ENCODE data around the gene TMEM156. TPM values are rescaled to one million over a fixed set of nuclear protein-coding genes. Genes with fewer than 3 reads are reported as not detected.

Gene TMEM156
- total and polyA plus RNA-seq, 10 of the 15 experiments (the other 5 are each of a cell fraction or from before 2014, with no cell fraction given) = 20.8 to 48.3 (median 32.7) TPM

GRCh38 chr4:39044364-39044955 lies 12.3 kb upstream of the TMEM156 start (continued):
- no peak for TF ChIP-seq CBX5 (IDR thresholded peaks at IDR 0.05; ENCODE audit: low read depth)
- TF ChIP-seq TCF7 (IDR thresholded peaks at IDR 0.05; ENCODE audit: borderline replicate concordance) = no peak
- TF ChIP-seq IRF4 (IDR thresholded peaks at IDR 0.05; ENCODE audit: low read depth, low read length) = no peak
- TF ChIP-seq NR2F1 (conservative IDR thresholded peaks at IDR 0.05) = no peak
- TF ChIP-seq BRCA1 (IDR thresholded peaks at IDR 0.05; ENCODE audit: low read depth, low read length) = no peak
- TF ChIP-seq ZBTB4 (CRISPR knock-in tag; IDR thresholded peaks at IDR 0.05) = no peak
- TF ChIP-seq BACH1 (IDR thresholded peaks at IDR 0.05; ENCODE audit: borderline replicate concordance) = no peak; the same call in 1 of the 2 replicates
- peak in 1 of 2 experiments; percentile 52; a peak in 1 of 4 replicates for TF ChIP-seq EP300 (IDR thresholded peaks at IDR 0.05; ENCODE audit: borderline replicate concordance in 1 of 2, control insufficient read depth in 1 of 2, low read depth in 2 of 2, low read length in 2 of 2)
- no peak for TF ChIP-seq TCF12 (IDR thresholded peaks at IDR 0.05; ENCODE audit: low read depth, low read length)
- no peak for TF ChIP-seq ATF2 (IDR thresholded peaks at IDR 0.05; ENCODE audit: low read length)
- TF ChIP-seq, protein P1, sequence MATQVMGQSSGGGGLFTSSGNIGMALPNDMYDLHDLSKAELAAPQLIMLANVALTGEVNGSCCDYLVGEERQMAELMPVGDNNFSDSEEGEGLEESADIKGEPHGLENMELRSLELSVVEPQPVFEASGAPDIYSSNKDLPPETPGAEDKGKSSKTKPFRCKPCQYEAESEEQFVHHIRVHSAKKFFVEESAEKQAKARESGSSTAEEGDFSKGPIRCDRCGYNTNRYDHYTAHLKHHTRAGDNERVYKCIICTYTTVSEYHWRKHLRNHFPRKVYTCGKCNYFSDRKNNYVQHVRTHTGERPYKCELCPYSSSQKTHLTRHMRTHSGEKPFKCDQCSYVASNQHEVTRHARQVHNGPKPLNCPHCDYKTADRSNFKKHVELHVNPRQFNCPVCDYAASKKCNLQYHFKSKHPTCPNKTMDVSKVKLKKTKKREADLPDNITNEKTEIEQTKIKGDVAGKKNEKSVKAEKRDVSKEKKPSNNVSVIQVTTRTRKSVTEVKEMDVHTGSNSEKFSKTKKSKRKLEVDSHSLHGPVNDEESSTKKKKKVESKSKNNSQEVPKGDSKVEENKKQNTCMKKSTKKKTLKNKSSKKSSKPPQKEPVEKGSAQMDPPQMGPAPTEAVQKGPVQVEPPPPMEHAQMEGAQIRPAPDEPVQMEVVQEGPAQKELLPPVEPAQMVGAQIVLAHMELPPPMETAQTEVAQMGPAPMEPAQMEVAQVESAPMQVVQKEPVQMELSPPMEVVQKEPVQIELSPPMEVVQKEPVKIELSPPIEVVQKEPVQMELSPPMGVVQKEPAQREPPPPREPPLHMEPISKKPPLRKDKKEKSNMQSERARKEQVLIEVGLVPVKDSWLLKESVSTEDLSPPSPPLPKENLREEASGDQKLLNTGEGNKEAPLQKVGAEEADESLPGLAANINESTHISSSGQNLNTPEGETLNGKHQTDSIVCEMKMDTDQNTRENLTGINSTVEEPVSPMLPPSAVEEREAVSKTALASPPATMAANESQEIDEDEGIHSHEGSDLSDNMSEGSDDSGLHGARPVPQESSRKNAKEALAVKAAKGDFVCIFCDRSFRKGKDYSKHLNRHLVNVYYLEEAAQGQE (IDR thresholded peaks at IDR 0.05; ENCODE audit: low read depth, low read length) = no peak
- TF ChIP-seq MTA3 (IDR thresholded peaks at IDR 0.05; ENCODE audit: borderline replicate concordance, low read length) = no peak
- 0 out of 2 replicates have a peak, but pooled peaks have one; percentile 29 for TF ChIP-seq POLR2AphosphoS2 (IDR thresholded peaks at IDR 0.05; ENCODE audit: low read depth, low read length)
- no peak for TF ChIP-seq SIX5 (IDR thresholded peaks at IDR 0.05; ENCODE audit: low read depth, low read length, severe bottlenecking)
- no peak for TF ChIP-seq MEF2B (IDR thresholded peaks at IDR 0.05; ENCODE audit: partially characterized antibody, poor library complexity, severe bottlenecking)
- TF ChIP-seq, protein P2, sequence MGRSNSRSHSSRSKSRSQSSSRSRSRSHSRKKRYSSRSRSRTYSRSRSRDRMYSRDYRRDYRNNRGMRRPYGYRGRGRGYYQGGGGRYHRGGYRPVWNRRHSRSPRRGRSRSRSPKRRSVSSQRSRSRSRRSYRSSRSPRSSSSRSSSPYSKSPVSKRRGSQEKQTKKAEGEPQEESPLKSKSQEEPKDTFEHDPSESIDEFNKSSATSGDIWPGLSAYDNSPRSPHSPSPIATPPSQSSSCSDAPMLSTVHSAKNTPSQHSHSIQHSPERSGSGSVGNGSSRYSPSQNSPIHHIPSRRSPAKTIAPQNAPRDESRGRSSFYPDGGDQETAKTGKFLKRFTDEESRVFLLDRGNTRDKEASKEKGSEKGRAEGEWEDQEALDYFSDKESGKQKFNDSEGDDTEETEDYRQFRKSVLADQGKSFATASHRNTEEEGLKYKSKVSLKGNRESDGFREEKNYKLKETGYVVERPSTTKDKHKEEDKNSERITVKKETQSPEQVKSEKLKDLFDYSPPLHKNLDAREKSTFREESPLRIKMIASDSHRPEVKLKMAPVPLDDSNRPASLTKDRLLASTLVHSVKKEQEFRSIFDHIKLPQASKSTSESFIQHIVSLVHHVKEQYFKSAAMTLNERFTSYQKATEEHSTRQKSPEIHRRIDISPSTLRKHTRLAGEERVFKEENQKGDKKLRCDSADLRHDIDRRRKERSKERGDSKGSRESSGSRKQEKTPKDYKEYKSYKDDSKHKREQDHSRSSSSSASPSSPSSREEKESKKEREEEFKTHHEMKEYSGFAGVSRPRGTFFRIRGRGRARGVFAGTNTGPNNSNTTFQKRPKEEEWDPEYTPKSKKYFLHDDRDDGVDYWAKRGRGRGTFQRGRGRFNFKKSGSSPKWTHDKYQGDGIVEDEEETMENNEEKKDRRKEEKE (IDR thresholded peaks at IDR 0.05) = no peak
- TF ChIP-seq SREBF1 (IDR thresholded peaks at IDR 0.05; ENCODE audit: low read length) = no peak
- TF ChIP-seq CREM (IDR thresholded peaks at IDR 0.05; ENCODE audit: low read depth) = no peak
- no peak for TF ChIP-seq KDM1A (IDR thresholded peaks at IDR 0.05; ENCODE audit: borderline replicate concordance)
- no peak for TF ChIP-seq SREBF2 (IDR thresholded peaks at IDR 0.05; ENCODE audit: low read length)

All from GM12878 (cell line).